ENCODE data around the gene GPR162. TPM values are rescaled to one million over a fixed set of nuclear protein-coding genes. Genes with fewer than 3 reads are reported as not detected.
A peak's percentile ranks its signal among the peaks of the same experiment; 100 is the strongest.
"Not testable (repeated sequence)": the region's sequence is repeated elsewhere in the genome, so short reads cannot be mapped to it uniquely, and the experiment has no call there.

Gene GPR162
- polyA plus RNA-seq, 3 donors, result 15.1 to 81.7 (median 16.0) TPM

GRCh38 chr12:6863033-6863432, 41.4 kb downstream of the GPR162 start:
- Mint-ChIP-seq H3K27ac (peak overlapping the region in 1 of 7 donors; percentile 39), H3K27me3 (ENCODE audit: low read depth in 3 of 3) (peaks cover 0 to 5% (median 0%) of the 10 kb centered on the region in 3 donors), H3K4me3 (peak overlapping the region in 1 of 2 donors; percentile 25), H3K4me1 (peaks cover 9% of the 10 kb centered on the region), H3K36me3 (peaks cover 70 to 82% of the 10 kb centered on the region in 2 donors), H3K9me3 (no peaks in the 10 kb centered on the region)
- no peaks in the 10 kb centered on the region for H3K9me3 ChIP-seq (replicated peaks in 1 of 2; ENCODE audit: control insufficient read depth in 1 of 2, insufficient read depth in 1 of 2, low read length in 2 of 2)
- peaks cover 72 to 82% of the 10 kb centered on the region in 2 donors for H3K36me3 ChIP-seq (replicated peaks in 1 of 2; ENCODE audit: control insufficient read depth in 1 of 2, insufficient read depth in 2 of 2, low read length in 2 of 2)
- intact Hi-C loops (cut with micrococcal nuclease), result no loop called here
- peaks cover 7 to 11% of the 10 kb centered on the region in 2 donors for H3K4me1 ChIP-seq (ENCODE audit: control insufficient read depth in 1 of 2, insufficient read depth in 2 of 2, low read length in 2 of 2)
- no peak overlapping the region for H3K4me2 ChIP-seq (replicated peaks; ENCODE audit: extremely low read depth, low read length, poor library complexity, severe bottlenecking)
- no peak for DNase-seq
- H3K9ac ChIP-seq (ENCODE audit: insufficient read depth, low read length, poor library complexity, severe bottlenecking), result no peak overlapping the region
- TF ChIP-seq CTCF (IDR thresholded peaks at IDR 0.05), result no peak
- H3K79me2 ChIP-seq (ENCODE audit: insufficient read depth, low read length), result peaks cover 7% of the 10 kb centered on the region
- no peak overlapping the region for H3K27ac ChIP-seq (ENCODE audit: low read depth in 1 of 2, low read length in 2 of 2)
- peaks cover 5% of the 10 kb centered on the region for H4K20me1 ChIP-seq (ENCODE audit: insufficient read depth, low read length)
- no peak overlapping the region for H2AFZ ChIP-seq (ENCODE audit: insufficient read depth, low read depth, low read length, poor library complexity, severe bottlenecking)
- no peaks in the 10 kb centered on the region for H3K27me3 ChIP-seq (ENCODE audit: control insufficient read depth in 2 of 2, insufficient read depth in 2 of 2, low read length in 2 of 2)
- H3K4me3 ChIP-seq (replicated peaks in 1 of 3; ENCODE audit: low read depth in 2 of 3, low read length in 3 of 3), result no peak overlapping the region
- WGBS (ENCODE audit: insufficient coverage), result 98% methylated on average over 9 of the region's 11 CpGs

- Histone ChIP-seq H3K4me1 (ENCODE audit: control insufficient read depth in 1 of 2, insufficient read depth in 2 of 2, low read length in 2 of 2) (peaks cover 14 to 18% of the 10 kb centered on the region in 2 donors), H2AFZ (ENCODE audit: insufficient read depth, low read depth, low read length, poor library complexity, severe bottlenecking) (no peak overlapping the region), H3K79me2 (ENCODE audit: insufficient read depth, low read length) (peaks cover 14% of the 10 kb centered on the region), H3K9me3 (replicated peaks in 1 of 2; ENCODE audit: control insufficient read depth in 1 of 2, insufficient read depth in 1 of 2, low read length in 2 of 2) (no peaks in the 10 kb centered on the region), H4K20me1 (ENCODE audit: insufficient read depth, low read length) (peaks cover 12% of the 10 kb centered on the region), H3K4me2 (replicated peaks; ENCODE audit: extremely low read depth, low read length, poor library complexity, severe bottlenecking) (no peak overlapping the region), H3K36me3 (replicated peaks in 1 of 2; ENCODE audit: control insufficient read depth in 1 of 2, insufficient read depth in 2 of 2, low read length in 2 of 2) (peaks cover 65 to 74% of the 10 kb centered on the region in 2 donors), H3K27ac (ENCODE audit: low read depth in 1 of 2, low read length in 2 of 2) (no peak overlapping the region), H3K9ac (ENCODE audit: insufficient read depth, low read length, poor library complexity, severe bottlenecking) (no peak overlapping the region), H3K27me3 (ENCODE audit: control insufficient read depth in 2 of 2, insufficient read depth in 2 of 2, low read length in 2 of 2) (no peaks in the 10 kb centered on the region), H3K4me3 (replicated peaks in 1 of 3; ENCODE audit: low read depth in 2 of 3, low read length in 3 of 3) (no peak overlapping the region)
- H3K27me3 Mint-ChIP-seq (ENCODE audit: low read depth in 3 of 3), result peaks cover 0 to 5% (median 0%) of the 10 kb centered on the region in 3 donors
- 100% methylated on average over 7 of the region's 16 CpGs for WGBS (ENCODE audit: insufficient coverage)
- no peak overlapping the region for H3K4me3 Mint-ChIP-seq
- DNase-seq, result no peak
- H3K27ac Mint-ChIP-seq, result peak overlapping the region in 2 of 7 donors; percentile 18 to 46
- intact Hi-C loops (cut with micrococcal nuclease), result no loop called here
- no peak for TF ChIP-seq CTCF (IDR thresholded peaks at IDR 0.05)
- peaks cover 63 to 78% of the 10 kb centered on the region in 2 donors for H3K36me3 Mint-ChIP-seq
- H3K4me1 Mint-ChIP-seq, result peaks cover 16% of the 10 kb centered on the region
- H3K9me3 Mint-ChIP-seq, result no peaks in the 10 kb centered on the region
Measured at GRCh38 chr12:6863586-6864321, 42.1 kb downstream of the GPR162 start.

- Mint-ChIP-seq H3K36me3 (peaks cover 64 to 78% of the 10 kb centered on the region in 2 donors), H3K4me1 (peaks cover 31% of the 10 kb centered on the region)
- H3K27ac Mint-ChIP-seq; H3K27me3 ChIP-seq (ENCODE audit: control insufficient read depth in 2 of 2, insufficient read depth in 2 of 2, low read length in 2 of 2); H3K4me2 ChIP-seq (replicated peaks; ENCODE audit: extremely low read depth, low read length, poor library complexity, severe bottlenecking); H3K27ac ChIP-seq (ENCODE audit: low read depth in 1 of 2, low read length in 2 of 2); H3K4me3 ChIP-seq (replicated peaks in 1 of 3; ENCODE audit: low read depth in 2 of 3, low read length in 3 of 3); H2AFZ ChIP-seq (ENCODE audit: insufficient read depth, low read depth, low read length, poor library complexity, severe bottlenecking); H3K9me3 ChIP-seq (replicated peaks in 1 of 2; ENCODE audit: control insufficient read depth in 1 of 2, insufficient read depth in 1 of 2, low read length in 2 of 2); H3K9me3 Mint-ChIP-seq; H3K4me3 Mint-ChIP-seq; H3K27me3 Mint-ChIP-seq (ENCODE audit: low read depth in 3 of 3); DNase-seq; H3K9ac ChIP-seq (ENCODE audit: insufficient read depth, low read length, poor library complexity, severe bottlenecking): not testable (repeated sequence)
- 100% methylated on average over 3 of the region's 5 CpGs for WGBS (ENCODE audit: insufficient coverage)
- peaks cover 22 to 34% of the 10 kb centered on the region in 2 donors for H3K4me1 ChIP-seq (ENCODE audit: control insufficient read depth in 1 of 2, insufficient read depth in 2 of 2, low read length in 2 of 2)
- H3K79me2 ChIP-seq (ENCODE audit: insufficient read depth, low read length), result peaks cover 29% of the 10 kb centered on the region
- H3K36me3 ChIP-seq (replicated peaks in 1 of 2; ENCODE audit: control insufficient read depth in 1 of 2, insufficient read depth in 2 of 2, low read length in 2 of 2), result peaks cover 61 to 68% of the 10 kb centered on the region in 2 donors
- peaks cover 27% of the 10 kb centered on the region for H4K20me1 ChIP-seq (ENCODE audit: insufficient read depth, low read length)
- intact Hi-C loops (cut with micrococcal nuclease), result loop anchor here in 1 of 2 donors (5.0 kb wide), 1 partner anchor 247 kb away; no protein-coding TSS in a partner anchor
Measured at GRCh38 chr12:6865307-6865706, 43.7 kb downstream of the GPR162 start.

Measured in CD14-positive monocyte (primary cell).